ENCODE measurements around the gene SLC35F3.

The SLC35F3 gene

DNA sequence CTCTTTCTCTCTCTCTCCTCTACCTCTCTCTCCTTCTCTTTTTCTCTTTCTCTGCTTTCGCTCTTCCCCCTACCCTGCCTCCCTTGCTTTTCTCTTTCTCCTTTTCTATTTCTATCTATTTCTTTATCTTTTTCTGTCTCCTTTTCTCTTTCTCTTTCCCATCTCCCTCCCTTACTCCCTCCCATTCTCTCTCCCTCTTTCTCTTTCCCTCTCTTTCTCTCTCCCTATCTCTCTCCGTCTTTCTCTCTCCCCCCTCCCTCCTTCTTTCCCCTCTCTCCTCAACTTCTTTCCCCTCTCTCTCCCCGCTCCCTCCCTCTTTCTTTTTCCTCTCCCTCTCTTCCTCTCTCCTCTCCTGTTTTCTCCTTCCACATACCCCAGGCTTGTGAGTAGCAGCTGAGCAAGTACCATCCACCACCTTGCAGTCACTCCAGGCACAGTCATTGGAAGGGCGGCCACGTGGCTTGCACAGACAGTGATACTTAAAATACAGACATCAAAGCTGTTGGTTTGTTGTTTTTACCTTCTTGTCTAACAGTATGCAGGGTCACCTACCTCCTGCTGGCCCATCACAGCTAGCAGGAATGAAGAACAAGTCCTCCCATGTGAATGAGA, 259.7 kb downstream of the SLC35F3 start:
- DNase-seq (ENCODE audit: extremely low read depth, low read depth), result no peak
- no peak overlapping the region for H3K4me3 ChIP-seq (replicated peaks; ENCODE audit: low read depth, low read length)
- TF ChIP-seq, protein P1, sequence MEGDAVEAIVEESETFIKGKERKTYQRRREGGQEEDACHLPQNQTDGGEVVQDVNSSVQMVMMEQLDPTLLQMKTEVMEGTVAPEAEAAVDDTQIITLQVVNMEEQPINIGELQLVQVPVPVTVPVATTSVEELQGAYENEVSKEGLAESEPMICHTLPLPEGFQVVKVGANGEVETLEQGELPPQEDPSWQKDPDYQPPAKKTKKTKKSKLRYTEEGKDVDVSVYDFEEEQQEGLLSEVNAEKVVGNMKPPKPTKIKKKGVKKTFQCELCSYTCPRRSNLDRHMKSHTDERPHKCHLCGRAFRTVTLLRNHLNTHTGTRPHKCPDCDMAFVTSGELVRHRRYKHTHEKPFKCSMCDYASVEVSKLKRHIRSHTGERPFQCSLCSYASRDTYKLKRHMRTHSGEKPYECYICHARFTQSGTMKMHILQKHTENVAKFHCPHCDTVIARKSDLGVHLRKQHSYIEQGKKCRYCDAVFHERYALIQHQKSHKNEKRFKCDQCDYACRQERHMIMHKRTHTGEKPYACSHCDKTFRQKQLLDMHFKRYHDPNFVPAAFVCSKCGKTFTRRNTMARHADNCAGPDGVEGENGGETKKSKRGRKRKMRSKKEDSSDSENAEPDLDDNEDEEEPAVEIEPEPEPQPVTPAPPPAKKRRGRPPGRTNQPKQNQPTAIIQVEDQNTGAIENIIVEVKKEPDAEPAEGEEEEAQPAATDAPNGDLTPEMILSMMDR (IDR thresholded peaks at IDR 0.05; ENCODE audit: low read depth, low read length, missing control alignments), result no peak

DNA sequence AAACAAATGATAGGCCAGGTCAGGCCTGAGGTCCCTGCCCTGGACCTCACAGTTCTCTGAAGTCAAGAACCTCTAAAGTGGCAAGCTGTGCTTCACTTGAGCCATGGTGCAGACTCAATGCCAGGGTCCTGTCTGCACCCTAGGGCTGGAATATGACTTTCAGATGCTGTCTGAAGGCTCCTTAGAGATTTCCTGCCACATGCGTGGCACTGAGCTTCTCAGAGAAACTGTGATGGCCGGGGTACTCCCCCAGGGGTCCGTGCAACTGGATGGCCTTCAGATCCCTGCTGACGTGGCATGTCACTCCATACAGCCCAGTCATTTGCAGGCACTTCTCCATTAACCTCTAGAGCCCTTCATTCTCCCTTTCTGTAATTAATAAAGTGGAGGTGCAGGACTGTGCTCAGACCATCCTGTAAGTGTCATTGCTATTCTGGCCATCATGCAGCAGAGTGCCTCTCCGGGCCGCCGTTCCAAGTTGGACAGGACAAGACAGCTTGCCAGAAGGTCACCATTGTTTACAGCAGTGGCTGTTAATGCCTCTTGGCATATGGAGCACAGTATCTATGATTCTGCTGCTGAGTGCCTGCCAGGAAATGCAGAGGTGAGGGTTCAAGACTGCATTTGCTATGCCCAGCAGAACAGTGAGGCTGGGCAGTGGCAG, 263.7 kb downstream of the SLC35F3 start:
- TF ChIP-seq, protein P1 (IDR thresholded peaks at IDR 0.05; ENCODE audit: low read depth, low read length, missing control alignments), result no peak
- H3K4me3 ChIP-seq (replicated peaks; ENCODE audit: low read depth, low read length), result no peak overlapping the region
- DNase-seq (ENCODE audit: extremely low read depth, low read depth), result no peak

DNA sequence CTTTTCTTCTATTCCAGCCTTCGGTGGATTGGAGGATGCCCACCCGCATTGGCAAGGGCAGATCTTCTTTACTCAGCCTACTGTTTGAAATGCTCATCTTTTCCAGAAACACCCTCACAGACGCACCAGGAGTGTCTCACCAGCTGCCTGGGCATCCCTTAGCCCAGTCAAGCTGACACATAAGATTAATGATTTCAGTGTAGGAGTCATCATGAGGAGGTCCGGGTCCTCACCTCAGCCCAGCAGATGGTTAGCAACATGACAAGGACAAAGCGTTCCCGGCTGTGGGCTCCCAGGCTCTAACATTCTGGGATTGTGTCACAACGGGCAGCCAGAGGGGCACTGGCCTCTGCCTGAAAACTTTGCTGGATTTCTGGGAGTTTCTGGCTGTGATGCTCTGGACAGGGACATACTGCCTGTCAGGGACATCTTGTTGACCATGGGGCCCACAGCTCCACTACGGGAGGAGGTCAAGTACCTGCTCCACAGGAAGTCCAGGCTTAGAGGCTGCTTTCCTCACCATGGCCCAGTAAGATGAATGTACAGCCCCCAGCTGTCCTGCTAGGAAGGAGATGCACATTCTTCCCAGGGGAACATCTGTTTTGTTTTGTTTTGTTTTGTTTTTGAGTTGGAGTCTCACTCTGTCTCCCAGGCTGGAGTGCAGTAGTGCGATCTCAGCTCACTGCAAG, 264.8 kb downstream of the SLC35F3 start:
- no peak overlapping the region for H3K4me3 ChIP-seq (replicated peaks; ENCODE audit: low read depth, low read length)
- TF ChIP-seq, protein P1 (IDR thresholded peaks at IDR 0.05; ENCODE audit: low read depth, low read length, missing control alignments), result no peak
- no peak for DNase-seq (ENCODE audit: extremely low read depth, low read depth)

DNA sequence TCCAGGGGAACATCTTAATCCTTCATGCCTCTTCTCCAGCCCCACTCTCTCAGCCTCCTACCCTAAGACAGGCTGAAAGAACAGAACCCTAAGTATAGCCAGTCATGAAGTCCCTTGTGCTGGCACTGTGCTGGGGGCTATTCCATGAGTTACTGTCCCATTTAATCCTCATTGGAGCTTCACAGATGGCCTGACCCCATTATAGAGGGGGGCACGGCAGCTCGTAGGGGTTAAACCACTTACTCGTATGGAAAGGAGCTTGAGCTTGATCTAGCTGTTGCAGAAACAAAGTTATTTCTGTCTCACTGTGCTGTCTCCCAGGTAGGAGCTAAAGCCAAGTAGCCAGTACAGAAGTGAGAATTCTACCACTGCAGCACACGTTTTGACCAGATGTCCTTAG, 265.6 kb downstream of the SLC35F3 start:
- TF ChIP-seq, protein P1 (IDR thresholded peaks at IDR 0.05; ENCODE audit: low read depth, low read length, missing control alignments), result no peak
- DNase-seq (ENCODE audit: extremely low read depth, low read depth), result no peak
- no peak overlapping the region for H3K4me3 ChIP-seq (replicated peaks; ENCODE audit: low read depth, low read length)

DNA sequence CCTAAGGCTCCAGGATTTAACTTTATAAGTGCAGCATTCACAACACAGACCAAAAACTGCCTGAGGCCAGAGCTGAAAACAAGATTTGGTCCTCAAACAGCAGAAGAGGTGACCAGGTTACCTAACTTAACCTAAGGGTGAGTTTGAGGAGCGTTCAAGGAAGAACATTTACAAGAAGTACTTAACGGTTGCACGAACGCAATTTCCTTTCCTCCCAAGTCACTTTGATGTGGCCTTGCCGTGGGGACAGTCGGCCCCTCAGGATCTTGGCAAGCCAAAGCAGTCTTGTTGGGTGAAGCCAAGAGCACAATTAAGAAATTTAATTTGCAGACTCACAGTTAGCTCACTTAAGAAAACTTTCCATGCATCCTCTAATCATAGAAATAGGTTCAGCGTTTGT, 266.1 kb downstream of the SLC35F3 start:
- DNase-seq (ENCODE audit: extremely low read depth, low read depth), result no peak
- H3K4me3 ChIP-seq (replicated peaks; ENCODE audit: low read depth, low read length), result no peak overlapping the region

DNA sequence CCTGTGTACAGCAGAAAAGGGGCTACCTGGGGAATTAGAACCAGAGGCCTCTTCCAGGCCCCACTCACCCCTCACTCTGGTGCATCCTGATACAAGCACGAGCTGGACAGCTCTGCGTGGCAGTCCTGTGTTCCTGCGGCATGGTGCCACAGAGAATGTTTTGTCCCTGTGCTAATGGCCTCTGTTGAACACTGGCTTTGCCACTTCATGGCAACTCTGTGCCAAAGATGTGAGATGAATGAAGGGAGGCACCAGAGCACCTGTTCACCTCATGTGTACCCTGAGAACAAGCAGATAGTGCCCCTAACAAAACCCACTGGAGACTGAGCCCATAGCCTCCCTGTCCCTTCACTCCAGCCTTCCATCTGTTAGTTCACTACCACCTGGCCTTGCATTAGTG, 269.5 kb downstream of the SLC35F3 start:
- H3K4me3 ChIP-seq (replicated peaks; ENCODE audit: low read depth, low read length), result no peak overlapping the region
- DNase-seq (ENCODE audit: extremely low read depth, low read depth), result no peak
- TF ChIP-seq, protein P1 (IDR thresholded peaks at IDR 0.05; ENCODE audit: low read depth, low read length, missing control alignments), result no peak

More for the DNA sequence above, 266.1 kb downstream of the SLC35F3 start:
- TF ChIP-seq, protein P1 (IDR thresholded peaks at IDR 0.05; ENCODE audit: low read depth, low read length, missing control alignments), result no peak

All from HFF-Myc (cell line).